SK-N-DZ (cell line): ENCODE data around the gene SMIM27.
"Not testable (repeated sequence)": the region's sequence is repeated elsewhere in the genome, so short reads cannot be mapped to it uniquely, and the experiment has no call there.

Source experiments
- DNase-seq: peaks from one replicate; pipeline ENCODE4 v3.0.0-alpha.2; 2015; ENCODE audit warnings: low spot score

The SMIM27 gene

GRCh38 chr9:32596936-32597335 is 44.8 kb downstream of the SMIM27 start:
- DNase-seq = no peak

- DNase-seq = not testable (repeated sequence)
Measured at GRCh38 chr9:32599021-32599420, 46.9 kb downstream of the SMIM27 start.
